Esophagus squamous epithelium (tissue), 4 donors: ENCODE data around the gene MTSS2.

Experiments used
- CTCF ChIP-seq, 6 experiments: fragments of 450-650 bp in 4 of 6; fragments of 200-600 bp in 2 of 6; sonication (generic) in 2 of 6; IDR thresholded peaks; one replicate each; pipeline ENCODE4 v1.5.1; 2016 to 2019; ENCODE audit warnings: antibody characterized with exemption in 6 of 6, mild to moderate bottlenecking in 4 of 6, moderate library complexity in 4 of 6
- POLR2A ChIP-seq, 4 donors: fragments of 450-650 bp; IDR thresholded peaks; one replicate each; pipeline ENCODE4 v1.6.1; 2017; ENCODE audit warnings: antibody characterized with exemption in 4 of 4, mild to moderate bottlenecking in 4 of 4, moderate library complexity in 3 of 4

- TF ChIP-seq CTCF (IDR thresholded peaks at IDR 0.05) = no peak
- TF ChIP-seq POLR2A (IDR thresholded peaks at IDR 0.05) = no peak
Measured at GRCh38 chr16:70735141-70735979, 49.5 kb upstream of the MTSS2 start.
